CD4-positive, alpha-beta T cell (primary cell): ENCODE data around the gene WDR31. TPM values are rescaled to one million over a fixed set of nuclear protein-coding genes. Genes with fewer than 3 reads are reported as not detected.

Source experiments
- ATAC-seq: fragments of 200-7000 bp; cut with Tn5 transposase; one replicate; pipeline ENCODE4 v1.10.0; 2022; ENCODE audit warnings: mild to moderate bottlenecking; ENCODE audit not compliant: poor library complexity
- CTCF ChIA-PET: fragments of 350-600 bp; sonication (Branson Sonifier 250); formaldehyde crosslinking; loops from one replicate; lab custom pipeline; 2021; ENCODE audit warnings: antibody characterized with exemption, inconsistent platforms; lab: Charles Lee
- POLR2A ChIA-PET: fragments of 350-600 bp; sonication (Branson Sonifier 250); formaldehyde crosslinking; loops from one replicate; lab custom pipeline; 2021; ENCODE audit warnings: antibody characterized with exemption, inconsistent platforms; lab: Charles Lee
- DNase-seq, 14 experiments: peaks; one replicate each; pipeline ENCODE4 v3.0.0-alpha.2; 2013 to 2020; ENCODE audit warnings: mixed read lengths in 2 of 14
- H3K27ac ChIP-seq, 2 donors: one replicate each; pipeline versions ENCODE4 v1.5.1 to v1.7.0; 2013; ENCODE audit warnings: low read length in 2 of 2, low read depth in 1 of 2, mild to moderate bottlenecking in 1 of 2
- H3K27me3 ChIP-seq, 2 experiments: 1 replicate in 1 of 2; 2 replicates in 1 of 2; pipeline versions ENCODE4 v1.6.1 to v1.7.0; 2013; ENCODE audit warnings: low read length in 2 of 2, control low read depth in 1 of 2, mild to moderate bottlenecking in 1 of 2, moderate library complexity in 1 of 2; ENCODE audit not compliant: insufficient read depth in 2 of 2, control insufficient read depth in 1 of 2
- H3K36me3 ChIP-seq: one replicate; pipeline ENCODE4 v1.6.1; 2013; ENCODE audit warnings: low read length, control low read depth; ENCODE audit not compliant: insufficient read depth
- H3K4me1 ChIP-seq: one replicate; pipeline ENCODE4 v1.6.1; 2013; ENCODE audit warnings: low read length, control low read depth; ENCODE audit not compliant: insufficient read depth
- H3K4me3 ChIP-seq: one replicate; pipeline ENCODE4 v1.5.1; 2013; ENCODE audit warnings: mild to moderate bottlenecking, low read length, moderate library complexity
- H3K9me3 ChIP-seq, 2 experiments: 1 replicate in 1 of 2; 2 replicates in 1 of 2; pipeline versions ENCODE4 v1.6.1 to v1.7.0; 2013; ENCODE audit warnings: low read length in 2 of 2, mild to moderate bottlenecking in 2 of 2, control low read depth in 1 of 2, moderate library complexity in 1 of 2; ENCODE audit not compliant: control insufficient read depth in 1 of 2, insufficient read depth in 1 of 2
- H3K27ac Mint-ChIP-seq: one replicate; pipeline ENCODE4 v1.8.0; 2020; ENCODE audit warnings: mixed read lengths
- H3K27me3 Mint-ChIP-seq: one replicate; pipeline ENCODE4 v1.8.0; 2021; ENCODE audit warnings: mixed read lengths
- H3K36me3 Mint-ChIP-seq: one replicate; pipeline ENCODE4 v1.8.0; 2021; ENCODE audit warnings: low read depth, mixed read lengths
- H3K4me1 Mint-ChIP-seq: one replicate; pipeline ENCODE4 v1.8.0; 2021; ENCODE audit warnings: low read depth, mixed read lengths
- H3K4me3 Mint-ChIP-seq: one replicate; pipeline ENCODE4 v1.8.0; 2020; ENCODE audit warnings: mild to moderate bottlenecking, mixed read lengths
- H3K9me3 Mint-ChIP-seq: one replicate; pipeline ENCODE4 v1.8.0; 2020; ENCODE audit warnings: mixed read lengths
- CTCF ChIP-seq: fragments of 200-600 bp; IDR thresholded peaks from one replicate; pipeline ENCODE4 v1.8.0; 2022; ENCODE audit warnings: antibody characterized with exemption, mild to moderate bottlenecking
- intact Hi-C, 2 experiments: fragments of 100-400 bp; cut with DNase I in 1 of 2; cut with micrococcal nuclease in 1 of 2; formaldehyde crosslinking; loops; one replicate each; pipeline versions ENCODE4 v1.15.1 to v1.9.0; 2023 to 2025; cut with DNase I, micrococcal nuclease
- total RNA-seq, 174 experiments: library from RNA in 2 of 174; stranded (reverse) in 2 of 174; gene quantifications; one replicate each; pipeline ENCODE4 v1.2.3 and lab custom pipeline; 2021 to 2026

WDR31 gene
- total RNA-seq, 2 experiments from 2014 or later = 0.14 to 0.22 TPM

DNA sequence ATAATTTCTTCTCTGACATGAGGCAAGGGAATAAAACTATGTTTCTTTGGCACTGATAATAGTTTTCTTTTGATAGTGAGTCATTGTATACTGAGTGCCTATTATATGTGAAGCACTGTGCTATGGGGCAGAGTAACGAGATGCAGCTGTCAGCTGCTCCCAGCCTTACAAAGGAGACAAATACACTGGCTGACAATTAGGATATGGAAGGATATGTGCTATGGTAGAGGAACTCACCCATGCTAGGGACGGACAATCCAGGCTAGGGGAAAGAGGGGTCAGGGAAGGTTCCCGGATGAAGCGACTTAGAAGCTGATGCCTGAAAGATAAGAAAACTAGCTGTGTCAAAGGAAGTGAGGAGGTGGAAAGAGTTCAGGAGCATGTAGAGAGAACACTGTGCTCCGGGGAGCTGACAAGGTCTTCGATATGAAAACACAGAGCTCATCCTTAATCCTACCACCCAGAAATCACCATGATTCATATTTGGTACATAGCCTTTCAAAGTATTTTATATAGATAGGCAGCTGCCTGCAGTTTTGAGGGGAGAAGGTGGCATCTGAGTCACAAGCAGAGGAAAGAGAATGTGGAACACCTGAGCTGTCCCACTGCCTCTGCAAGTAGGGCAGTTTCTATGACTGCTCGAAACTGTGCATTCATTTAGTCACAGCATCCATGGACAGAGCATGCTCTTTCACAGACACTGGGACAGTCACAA, 21.4 kb upstream of the WDR31 start:
- no peaks in the 10 kb centered on the region for H3K27me3 ChIP-seq
- no peaks in the 10 kb centered on the region for H3K36me3 ChIP-seq
- no peaks in the 10 kb centered on the region for H3K4me1 Mint-ChIP-seq
- H3K9me3 Mint-ChIP-seq = no peaks in the 10 kb centered on the region
- no peak for TF ChIP-seq CTCF
- H3K4me3 ChIP-seq = no peak overlapping the region
- ChIA-PET POLR2A (no interaction called here), CTCF (no interaction called here)
- H3K27ac ChIP-seq = no peak overlapping the region
- DNase-seq = no peak
- no peak for ATAC-seq
- peaks cover 4% of the 10 kb centered on the region for H3K27me3 Mint-ChIP-seq
- no peaks in the 10 kb centered on the region for H3K4me1 ChIP-seq
- no peak overlapping the region for H3K27ac Mint-ChIP-seq
- no peaks in the 10 kb centered on the region for H3K9me3 ChIP-seq
- no peaks in the 10 kb centered on the region for H3K36me3 Mint-ChIP-seq
- H3K4me3 Mint-ChIP-seq = no peak overlapping the region
- intact Hi-C loops = no loop called here

DNA sequence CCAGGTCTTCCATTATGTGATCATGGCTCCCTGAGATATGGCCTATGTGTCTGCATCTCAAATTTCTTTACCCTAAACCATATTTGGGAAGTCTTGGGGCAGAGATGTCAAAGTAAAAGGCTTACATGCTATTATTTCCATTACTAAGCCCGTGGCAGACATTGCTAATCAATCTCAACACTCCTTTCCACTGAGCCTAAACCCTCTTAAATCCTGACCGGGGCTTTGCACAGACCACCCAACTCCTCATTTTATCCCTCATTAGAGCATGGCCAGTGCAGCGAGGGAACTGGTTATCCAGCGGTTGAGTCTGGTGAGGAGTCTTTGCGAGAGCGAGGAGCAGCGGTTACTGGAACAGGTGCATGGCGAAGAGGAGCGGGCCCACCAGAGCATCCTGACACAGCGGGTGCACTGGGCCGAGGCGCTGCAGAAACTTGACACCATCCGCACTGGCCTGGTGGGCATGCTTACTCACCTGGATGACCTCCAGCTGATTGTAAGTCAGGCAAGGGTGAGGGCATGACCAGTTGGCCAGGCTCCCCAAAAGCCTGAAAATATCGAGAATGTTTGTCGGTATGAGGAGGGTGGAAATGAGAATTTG, 20.3 kb upstream of the WDR31 start:
- Mint-ChIP-seq H3K27ac (no peak overlapping the region), H3K9me3 (no peaks in the 10 kb centered on the region), H3K4me1 (no peaks in the 10 kb centered on the region), H3K4me3 (no peak overlapping the region), H3K27me3 (peaks cover 5% of the 10 kb centered on the region), H3K36me3 (no peaks in the 10 kb centered on the region)
- ATAC-seq = no peak
- Histone ChIP-seq H3K27ac (no peak overlapping the region), H3K27me3 (no peaks in the 10 kb centered on the region), H3K4me1 (no peaks in the 10 kb centered on the region), H3K9me3 (no peaks in the 10 kb centered on the region), H3K4me3 (no peak overlapping the region), H3K36me3 (no peaks in the 10 kb centered on the region)
- no peak for DNase-seq
- intact Hi-C loops = no loop called here
- ChIA-PET CTCF (no interaction called here), POLR2A (no interaction called here)
- TF ChIP-seq CTCF = no peak

DNA sequence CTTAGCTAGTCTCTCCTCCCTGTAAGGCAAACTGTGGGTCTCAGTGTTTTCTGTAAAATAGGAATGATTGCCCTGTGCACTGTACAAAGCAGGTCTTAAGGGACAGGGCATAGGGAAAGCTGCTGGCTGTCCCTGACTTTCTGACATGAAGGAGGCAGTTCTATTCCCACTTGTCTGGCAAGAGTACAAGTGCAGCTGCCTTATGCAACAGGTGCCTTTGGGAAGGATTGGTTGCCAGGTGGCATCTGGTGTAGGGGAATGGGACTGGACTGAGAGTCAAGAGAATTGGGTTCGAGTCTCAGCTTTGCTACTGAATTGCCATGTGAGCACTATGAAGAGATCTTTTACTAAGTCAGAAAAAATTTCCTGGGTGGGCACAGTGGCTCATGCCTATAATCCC, 19.3 kb upstream of the WDR31 start:
- POLR2A ChIA-PET = no interaction called here
- peaks cover 9% of the 10 kb centered on the region for H3K27me3 Mint-ChIP-seq

More for the DNA sequence above, 19.3 kb upstream of the WDR31 start:
- Histone ChIP-seq H3K9me3 (no peaks in the 10 kb centered on the region), H3K27me3 (no peaks in the 10 kb centered on the region), H3K4me1 (no peaks in the 10 kb centered on the region), H3K4me3 (no peak overlapping the region), H3K36me3 (no peaks in the 10 kb centered on the region), H3K27ac (no peak overlapping the region)
- H3K4me1 Mint-ChIP-seq = no peaks in the 10 kb centered on the region
- ATAC-seq (no peak), DNase-seq (no peak)
- H3K27ac Mint-ChIP-seq = no peak overlapping the region
- no peak overlapping the region for H3K4me3 Mint-ChIP-seq
- CTCF ChIA-PET = interaction anchor here (1.3 kb wide), 1 partner anchor 9 kb away, joined by 3 read pairs; no protein-coding TSS in a partner anchor
- no peak for TF ChIP-seq CTCF
- intact Hi-C loops = no loop called here
- no peaks in the 10 kb centered on the region for H3K36me3 Mint-ChIP-seq
- no peaks in the 10 kb centered on the region for H3K9me3 Mint-ChIP-seq
